NCI-H524 treated with DMSO at 0.1 percent for 48 hours (cell line): Measurements from ENCODE around the gene HEATR1.
"Not testable (repeated sequence)": the region's sequence is repeated elsewhere in the genome, so short reads cannot be mapped to it uniquely, and the experiment has no call there.

Source experiments
- DNase-seq: peaks from one replicate; lab custom pipeline; 2025; lab: John Stamatoyannopoulos, UW

Gene HEATR1

DNA sequence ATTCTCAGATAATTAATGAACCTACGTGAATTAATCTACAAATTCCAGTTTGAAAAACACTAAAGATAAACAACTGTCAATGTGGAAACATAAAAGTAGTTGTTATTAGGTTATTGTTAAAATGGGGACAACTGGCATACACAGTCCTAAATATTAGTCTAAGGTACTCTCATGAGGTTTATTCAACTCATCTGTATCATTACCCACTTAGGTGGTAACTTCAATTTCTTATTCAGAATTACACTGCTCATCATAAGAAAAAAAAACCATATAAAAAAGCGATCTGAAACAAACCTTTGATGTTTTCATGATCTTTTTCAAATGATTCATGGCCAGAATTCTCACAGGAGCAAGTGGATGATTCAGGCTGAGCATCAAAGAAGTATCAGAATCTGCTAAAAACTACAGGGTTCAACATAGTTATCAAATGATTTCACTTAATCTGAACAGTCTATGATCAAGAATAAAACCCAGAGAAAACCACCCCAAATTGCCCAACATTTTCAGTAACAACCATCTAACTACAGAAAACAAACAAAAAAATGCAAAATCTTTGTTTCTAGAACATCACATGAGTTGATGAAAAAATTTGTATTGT is 13.7 kb downstream of the HEATR1 start:
- no peak for DNase-seq

DNA sequence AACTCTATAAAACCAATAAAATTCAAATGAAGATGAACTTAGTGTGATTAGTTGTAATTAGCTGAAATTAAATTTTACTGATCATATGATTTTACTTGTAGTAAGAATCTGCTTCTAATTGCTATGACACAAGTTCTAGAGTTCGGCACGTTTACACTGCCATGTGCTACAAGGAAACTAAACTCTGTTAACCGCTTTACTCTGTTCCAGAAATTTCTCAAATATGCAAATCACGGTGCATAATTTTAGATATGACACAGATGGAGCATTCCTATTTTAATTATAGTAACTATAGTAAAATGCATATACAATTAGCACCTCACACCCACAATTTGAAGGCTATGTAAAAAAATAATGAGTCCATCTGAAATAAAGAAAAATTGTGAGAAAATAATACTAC is 14.8 kb downstream of the HEATR1 start:
- DNase-seq = no peak

DNA sequence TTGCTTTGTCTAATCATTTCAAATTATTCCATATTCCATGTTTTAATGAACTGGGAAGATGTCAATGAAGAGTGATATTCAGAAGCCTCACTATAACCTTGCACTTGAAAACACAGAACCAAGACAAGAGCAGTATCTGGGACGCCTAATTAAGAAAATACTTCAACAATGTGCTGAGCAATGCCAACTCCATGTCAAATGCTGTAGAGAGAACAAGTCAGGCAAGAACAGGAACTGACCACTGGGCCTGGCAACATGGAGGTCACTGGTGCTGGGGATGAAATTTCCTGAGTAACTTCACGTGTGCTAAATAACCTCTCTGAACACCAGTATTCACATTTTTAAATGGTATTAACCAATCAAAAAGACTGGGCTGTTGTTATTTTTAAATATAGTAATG is 22.8 kb downstream of the HEATR1 start:
- DNase-seq = no peak

DNA sequence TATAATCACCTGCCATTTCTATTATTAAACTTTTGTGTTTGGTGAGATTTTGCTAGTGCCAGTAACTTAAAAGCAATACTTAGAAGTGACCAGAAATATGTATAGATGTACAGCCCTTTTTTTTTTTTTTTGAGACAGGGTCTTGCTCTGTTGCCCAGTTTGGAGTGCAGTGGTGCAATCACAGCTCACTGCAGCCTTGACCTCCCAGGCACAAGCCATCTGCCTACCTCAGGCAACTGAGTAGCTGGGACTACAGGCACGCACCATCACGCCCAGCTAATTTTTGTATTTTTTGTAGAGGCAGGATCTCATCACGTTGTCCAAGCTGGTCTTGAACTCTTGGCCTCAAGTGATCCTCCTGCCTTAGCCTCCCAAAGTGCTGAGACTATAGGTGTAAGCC is 23.9 kb downstream of the HEATR1 start:
- DNase-seq = not testable (repeated sequence)

DNA sequence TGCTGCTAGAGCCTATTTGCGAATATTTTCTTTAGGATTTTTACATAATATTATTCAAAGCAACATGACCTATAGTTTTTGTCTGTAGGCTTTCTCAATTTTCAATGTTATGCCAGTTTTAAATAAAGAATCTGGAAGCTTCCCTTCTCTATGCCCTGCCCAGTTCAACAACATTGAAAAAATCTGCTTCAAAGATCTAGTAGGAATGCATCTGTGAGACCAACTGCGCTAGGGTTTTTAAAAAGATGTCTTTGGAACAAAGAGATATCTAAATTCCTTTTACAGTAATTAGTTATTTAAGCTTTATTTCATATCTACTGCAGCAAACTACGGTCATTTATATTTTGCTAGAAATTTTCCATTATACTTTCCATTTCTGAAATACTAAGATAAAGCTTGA is 25.7 kb downstream of the HEATR1 start:
- no peak for DNase-seq

DNA sequence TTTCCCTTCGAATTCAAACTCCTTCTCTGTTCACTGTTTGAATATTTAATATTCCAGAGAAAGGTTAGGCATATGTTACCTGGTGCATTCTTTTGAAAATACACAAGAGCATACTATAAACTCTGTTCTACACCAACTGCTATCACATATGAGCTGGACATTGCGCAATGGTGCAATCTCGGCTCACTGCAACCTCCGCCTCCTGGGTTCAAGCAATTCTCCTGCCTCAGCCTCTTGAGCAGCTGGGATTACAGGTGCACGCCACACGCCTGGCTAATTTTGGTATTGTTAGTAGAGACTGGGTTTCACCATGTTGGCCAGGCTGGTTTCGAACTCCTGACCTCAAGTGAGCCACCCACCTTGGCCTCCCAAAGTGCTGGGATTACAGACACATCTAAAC is 27.3 kb downstream of the HEATR1 start:
- not testable (repeated sequence) for DNase-seq

DNA sequence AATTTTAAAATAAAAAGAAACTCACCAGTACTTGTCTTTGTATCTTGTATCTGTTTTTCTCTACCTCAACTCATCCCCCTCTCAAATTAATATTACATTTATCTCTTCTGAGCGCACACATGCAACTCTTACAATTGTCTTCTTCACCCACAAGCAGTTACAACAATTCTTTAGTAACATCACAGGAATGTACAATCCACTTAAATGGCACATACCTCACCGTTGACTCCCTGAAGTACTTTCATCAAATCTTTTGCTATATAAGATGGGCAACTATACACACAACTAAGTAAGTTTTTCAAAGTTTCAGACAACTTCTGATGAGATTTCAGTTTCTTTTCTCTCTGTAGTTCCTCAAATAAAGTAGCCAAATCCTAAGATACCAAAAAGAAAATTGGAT is 28.3 kb downstream of the HEATR1 start:
- DNase-seq = no peak

DNA sequence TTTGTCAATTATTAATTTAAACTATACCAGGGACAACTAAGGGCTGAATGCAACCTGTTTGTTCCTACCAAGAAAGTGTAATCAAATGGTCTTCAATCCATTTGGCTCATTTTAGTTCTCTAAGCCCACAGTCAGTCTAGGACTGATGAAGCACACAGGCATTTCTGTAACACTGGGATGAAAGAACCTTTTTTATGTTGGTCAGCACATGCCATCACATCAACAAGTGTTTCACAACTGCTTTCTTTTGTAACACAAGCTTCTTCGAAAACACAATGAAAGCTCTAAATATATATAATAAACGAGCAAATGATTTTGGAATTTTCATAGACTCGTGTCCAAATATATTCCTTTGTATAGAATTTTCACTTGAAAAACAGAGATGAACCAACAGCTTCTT is 28.8 kb downstream of the HEATR1 start:
- DNase-seq = no peak

DNA sequence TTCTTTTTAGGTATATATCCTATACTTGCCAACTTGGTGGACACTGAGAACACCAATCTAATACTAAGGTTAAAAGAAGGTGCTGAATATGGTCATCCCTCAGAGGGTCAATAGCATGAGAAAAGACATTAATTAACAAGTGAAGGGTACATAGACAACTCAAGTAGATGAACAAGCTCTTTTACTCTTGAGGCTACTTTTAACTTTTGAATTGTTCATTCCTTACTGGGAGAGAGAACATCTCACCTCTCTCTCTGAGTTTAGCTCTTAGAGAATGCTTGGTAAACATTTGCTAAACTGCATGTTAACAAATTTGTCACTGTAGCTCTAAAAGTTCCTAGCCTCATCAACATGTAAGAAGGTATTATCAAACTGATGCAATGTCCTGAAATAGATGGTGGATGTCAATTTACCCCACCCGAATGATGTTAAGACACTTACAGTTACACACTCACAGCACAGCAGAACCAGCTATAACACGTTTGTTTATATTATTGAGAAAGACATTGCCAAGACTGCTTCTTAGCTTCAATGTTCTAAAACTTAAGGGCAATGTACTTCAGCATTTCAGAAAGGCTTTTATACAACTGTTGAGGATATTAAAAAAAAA is 35.9 kb downstream of the HEATR1 start:
- no peak for DNase-seq

DNA sequence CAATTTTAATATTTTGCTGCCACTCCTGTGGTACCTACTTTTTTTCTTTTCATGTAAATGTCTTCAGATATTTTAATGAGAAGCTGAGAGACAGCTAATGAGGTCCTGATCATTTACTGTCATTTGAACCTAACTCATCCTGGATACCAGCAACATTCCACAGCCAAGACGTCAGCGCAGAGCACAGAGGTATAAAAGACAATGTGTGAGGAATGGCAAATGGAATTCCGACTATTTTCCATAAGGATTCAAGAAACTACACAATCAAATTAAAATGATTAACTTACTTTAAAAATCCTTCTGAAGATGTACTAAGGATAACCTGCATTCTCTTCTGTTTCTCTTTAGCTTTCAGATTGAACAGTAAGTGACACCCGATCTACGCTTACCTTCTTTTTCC is 38.8 kb downstream of the HEATR1 start:
- DNase-seq = no peak

DNA sequence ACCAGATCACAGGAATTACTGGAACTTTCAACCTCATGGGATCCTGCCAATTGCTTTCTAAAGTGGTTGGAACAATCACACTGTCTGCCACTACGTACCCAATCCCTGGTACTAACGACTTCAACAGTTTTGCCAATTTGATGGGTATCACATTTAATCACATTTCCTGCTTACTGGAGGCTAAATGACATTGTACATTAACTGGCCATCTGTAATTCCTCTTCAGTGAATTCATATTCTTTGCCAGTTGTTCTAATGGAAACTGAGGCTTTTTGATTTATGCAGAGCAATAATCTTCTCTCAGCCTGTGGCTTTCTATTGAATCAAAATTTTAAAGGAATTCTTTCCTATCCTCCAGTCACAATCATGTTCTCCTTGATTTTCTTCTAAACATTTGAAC is 42.3 kb downstream of the HEATR1 start:
- no peak for DNase-seq

DNA sequence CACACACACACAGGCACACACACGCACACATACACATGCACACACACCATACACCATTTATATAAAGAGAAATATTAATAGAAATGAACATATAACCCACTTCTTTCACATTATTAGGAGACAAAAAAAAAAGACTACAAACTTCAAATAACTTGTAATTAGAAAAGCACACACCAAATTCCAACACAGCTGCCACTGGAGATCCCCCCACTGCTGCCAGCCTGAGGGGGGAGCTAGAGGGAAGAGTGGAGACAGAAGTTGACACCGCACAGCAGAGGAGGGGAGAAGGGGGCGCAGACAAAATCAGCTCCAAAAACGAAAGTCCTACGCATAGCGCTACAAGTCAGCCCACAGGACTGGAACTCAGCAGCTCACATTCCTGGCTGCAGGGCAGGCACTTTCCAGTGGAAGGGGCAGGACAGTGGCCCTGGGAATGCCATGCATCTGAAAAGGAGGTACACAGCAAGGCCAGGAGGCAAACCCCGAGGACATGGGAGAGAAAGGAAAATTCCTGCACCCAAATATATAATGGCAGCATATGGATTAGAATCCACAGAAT is 44.0 kb downstream of the HEATR1 start:
- DNase-seq = no peak

DNA sequence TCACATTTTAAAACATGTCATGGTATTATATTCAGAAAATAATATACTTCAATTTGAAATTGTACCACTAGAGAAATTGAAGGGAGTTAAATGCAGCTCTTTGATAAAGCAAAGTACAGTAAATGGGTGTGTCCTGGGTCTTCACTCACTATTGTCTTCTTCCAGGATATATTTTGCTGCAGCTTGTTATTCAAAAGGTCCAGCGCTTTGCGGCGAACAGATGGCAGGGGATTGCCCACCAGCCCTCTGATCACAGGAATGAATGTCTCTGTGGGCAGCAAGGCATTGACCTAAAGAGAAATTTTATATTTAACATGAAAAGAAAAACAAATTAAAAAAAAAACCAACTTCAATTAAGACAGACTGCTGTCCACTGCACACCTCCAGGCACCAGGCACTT is 45.5 kb downstream of the HEATR1 start:
- no peak for DNase-seq

DNA sequence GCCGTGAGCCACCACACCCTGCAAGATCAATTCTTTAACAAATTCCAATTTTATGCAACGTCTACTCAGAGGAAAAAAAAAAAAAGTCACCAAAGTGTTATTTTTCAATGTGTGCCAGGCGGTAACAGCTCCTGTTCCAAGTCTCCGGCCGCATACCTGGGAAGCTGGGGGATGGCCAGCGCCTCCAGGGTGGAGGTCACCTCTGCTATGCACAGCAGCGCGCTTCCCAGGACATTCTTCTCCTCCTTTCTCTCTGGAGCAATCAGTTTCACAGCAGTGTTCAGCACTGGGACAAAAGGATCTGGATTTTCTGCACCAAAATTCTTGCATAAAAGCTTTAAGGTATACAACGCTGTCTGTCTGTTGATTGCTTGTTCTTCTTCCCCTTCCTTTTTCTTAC is 46.2 kb downstream of the HEATR1 start:
- no peak for DNase-seq

DNA sequence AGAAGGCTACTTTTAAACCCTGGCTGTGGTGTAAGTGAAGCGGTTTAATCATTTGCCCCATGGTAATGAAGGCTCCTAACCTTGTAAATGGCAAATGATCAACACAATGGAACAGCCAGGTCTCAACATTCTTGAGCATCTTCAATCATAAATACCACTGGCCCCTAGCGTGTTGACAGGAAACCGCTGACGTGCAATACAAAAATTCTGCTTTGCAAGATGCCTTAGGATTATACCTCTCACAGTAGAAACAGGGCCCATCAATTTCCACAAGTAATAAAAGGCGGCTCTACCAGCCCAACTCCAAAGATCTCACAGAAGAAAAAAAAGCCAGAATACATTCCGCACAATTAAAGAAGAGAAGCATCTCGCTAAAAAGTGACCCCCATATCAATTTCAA is 47.7 kb downstream of the HEATR1 start:
- no peak for DNase-seq

DNA sequence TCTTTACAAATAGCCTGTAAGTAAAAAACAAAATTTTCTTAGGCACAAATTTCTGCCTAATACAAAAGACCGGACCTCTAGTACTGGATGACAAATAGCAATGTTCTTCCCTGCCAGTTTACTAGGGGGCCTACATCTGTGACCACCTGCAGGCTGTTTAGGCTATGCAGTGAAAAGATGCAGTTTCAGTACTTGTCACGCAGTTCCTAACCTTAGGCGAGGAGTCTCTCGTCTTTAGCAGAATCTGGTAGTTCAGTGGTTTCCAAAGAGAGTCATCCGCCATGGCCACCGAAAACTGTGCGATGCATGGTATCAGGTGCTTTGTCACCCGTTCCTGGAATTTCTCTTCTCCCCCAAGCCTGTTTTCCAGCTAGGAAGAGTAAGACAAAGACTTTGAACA is 50.9 kb downstream of the HEATR1 start:
- DNase-seq = no peak

DNA sequence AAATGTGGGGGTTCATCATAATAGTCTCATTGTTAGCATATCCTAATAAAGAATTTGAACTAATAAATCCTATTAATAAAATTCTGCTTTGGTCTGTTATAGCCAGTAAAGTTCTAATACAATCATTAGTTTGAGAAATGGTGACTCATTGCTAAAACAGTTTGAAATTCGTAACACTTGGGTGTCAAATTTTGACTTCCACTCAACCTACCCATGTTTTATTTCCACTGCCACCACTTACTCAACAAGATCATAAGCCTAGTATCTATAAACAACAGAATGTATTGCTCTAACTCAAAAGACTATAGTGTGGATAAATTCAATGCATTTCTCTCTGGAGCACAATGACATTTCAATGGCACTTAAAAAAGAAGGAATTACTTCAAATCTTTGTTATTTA is 51.4 kb downstream of the HEATR1 start:
- DNase-seq = no peak

DNA sequence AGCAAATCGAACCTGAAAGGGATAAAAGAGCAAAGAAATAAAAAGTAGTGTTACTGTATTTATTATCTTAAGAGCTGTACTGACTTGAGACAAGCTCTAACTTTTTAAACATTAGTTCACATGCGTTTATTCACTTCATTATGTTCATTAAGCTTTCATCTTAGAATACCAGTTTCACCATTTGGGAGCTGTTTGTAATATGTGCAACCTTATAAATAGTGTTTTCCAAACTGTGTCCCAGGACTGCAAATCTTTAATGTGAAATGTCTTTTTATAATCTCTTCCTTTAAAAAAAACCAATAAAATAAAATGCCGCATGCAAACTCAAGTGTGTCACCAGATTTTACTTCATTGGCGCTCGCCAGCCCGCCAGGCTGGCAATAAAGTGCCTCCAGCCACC is 52.2 kb downstream of the HEATR1 start:
- DNase-seq = no peak

DNA sequence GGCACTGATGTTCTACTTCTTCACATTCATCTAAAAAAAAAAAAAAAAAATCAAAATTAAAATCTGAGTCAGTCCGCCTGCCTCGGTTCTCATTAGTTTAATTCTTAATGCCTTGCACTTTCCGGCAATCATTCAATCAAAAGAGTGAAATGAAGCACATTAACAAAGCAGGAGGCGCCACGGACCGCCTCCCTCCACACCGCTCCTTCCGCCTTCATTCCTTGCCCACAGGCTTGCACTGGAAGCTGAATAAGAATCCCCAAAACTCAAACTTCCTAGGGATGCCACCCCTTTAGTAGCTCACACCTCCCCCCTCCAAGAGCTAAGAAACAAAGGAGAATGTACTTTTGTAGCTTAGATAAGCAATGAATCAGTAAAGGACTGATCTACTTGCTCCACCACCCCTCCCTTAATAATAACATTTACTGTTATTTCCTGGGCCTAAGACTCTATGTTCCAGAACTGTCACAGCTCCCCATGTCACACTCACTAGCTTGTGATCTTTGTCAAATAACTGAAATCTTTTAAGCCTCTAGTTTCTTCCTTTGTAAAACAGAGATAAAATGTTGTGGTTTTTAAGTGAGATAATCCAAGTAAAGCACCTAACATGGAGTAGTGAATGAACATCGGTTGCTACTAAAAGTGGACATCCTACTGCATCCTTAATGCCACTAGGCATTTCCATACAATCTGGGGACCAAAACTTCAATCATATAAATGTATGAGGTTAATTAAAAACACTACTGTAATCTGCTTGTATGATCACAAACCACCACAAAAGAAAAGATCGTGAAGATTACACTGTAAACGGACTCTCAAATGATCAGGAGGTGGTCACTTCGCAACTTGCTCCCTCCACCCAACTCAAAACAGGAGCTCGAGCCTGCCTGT is 53.1 kb downstream of the HEATR1 start:
- no peak for DNase-seq

DNA sequence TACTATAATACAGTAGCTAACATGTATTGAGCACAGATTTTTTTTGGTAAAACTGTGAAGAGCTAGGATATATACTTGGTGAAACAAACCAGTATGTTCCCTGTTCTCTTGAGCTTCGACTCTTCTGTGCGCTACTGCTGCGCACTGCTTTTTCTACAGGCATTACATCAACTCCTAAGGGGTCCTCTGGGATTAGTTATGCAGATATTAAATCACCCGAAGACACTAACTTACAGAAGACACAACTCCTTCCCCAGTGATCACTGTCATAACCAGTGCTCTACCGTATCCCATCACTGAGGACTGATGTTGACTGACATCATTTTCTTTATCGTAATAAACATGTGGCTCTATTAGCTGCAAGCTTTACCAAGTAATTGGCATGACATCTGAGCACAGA is 55.9 kb downstream of the HEATR1 start:
- DNase-seq = no peak

DNA sequence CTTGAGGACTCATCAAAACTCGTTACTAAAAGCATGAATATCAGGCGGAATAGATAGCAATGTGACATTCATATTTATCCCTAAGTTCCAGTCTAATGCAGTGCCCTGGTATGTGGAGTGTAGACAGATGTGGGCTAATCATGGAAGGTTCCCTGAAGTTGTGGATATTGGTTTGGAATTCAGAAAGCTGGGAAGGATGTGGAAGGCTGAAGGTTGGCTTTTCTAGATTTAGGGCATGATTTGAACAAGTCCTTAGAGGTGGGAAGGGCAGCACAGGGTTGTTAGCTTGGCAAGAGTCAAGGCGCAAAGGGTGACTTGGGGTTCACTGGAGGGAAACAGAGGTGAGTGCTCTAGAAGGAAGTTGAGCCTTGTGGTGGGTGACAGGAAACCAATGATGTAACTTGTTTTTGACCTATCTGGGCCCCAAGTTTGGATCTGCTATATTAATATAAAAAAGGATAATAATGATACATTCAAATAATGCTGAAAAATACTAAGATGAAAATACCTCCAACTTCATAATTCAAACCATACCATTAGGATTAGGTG is 58.6 kb downstream of the HEATR1 start:
- no peak for DNase-seq

DNA sequence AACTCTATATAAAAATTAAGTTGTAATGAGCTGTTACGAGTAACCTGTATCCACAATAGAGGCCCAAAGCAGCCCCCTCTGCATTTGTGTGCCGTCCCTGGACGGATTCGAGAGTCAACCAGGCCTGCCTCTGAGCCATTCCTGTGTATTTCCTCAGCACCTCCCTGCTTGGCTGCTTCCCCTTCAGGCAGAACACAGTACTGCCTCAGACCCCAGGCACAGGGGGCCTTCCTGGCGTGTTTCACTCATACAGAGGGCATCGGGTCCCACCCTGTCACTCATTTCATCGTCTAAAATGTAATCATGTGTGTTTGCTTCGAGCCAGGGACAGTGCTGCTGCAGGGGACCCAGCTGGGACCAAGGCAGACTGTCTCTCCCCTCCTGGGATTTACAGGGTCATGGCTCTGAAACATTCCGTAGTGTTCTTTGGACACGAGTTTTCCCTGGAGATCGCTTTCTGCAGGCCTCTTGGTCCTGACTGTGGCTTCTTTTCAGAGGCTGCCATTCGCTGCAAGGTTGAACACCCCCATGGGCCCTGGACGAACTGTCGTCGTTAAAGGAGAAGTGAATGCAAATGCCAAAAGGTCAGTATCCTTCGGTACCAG is 61.1 kb downstream of the HEATR1 start:
- DNase-seq = no peak
